Breast epithelium (tissue), 3 donors: ENCODE results near the gene IGSF9.

ENCODE experiments used
- CTCF ChIP-seq, 3 donors: fragments of 450-650 bp; IDR thresholded peaks; one replicate each; pipeline ENCODE4 v1.5.1; 2016 to 2017; ENCODE audit warnings: antibody characterized with exemption in 3 of 3, mild to moderate bottlenecking in 3 of 3, moderate library complexity in 3 of 3
- POLR2AphosphoS5 ChIP-seq, 3 donors: sonication (generic); formaldehyde crosslinking; IDR thresholded peaks; one replicate each; pipeline ENCODE4 v1.6.1; 2017; ENCODE audit warnings: antibody characterized with exemption in 3 of 3

DNA sequence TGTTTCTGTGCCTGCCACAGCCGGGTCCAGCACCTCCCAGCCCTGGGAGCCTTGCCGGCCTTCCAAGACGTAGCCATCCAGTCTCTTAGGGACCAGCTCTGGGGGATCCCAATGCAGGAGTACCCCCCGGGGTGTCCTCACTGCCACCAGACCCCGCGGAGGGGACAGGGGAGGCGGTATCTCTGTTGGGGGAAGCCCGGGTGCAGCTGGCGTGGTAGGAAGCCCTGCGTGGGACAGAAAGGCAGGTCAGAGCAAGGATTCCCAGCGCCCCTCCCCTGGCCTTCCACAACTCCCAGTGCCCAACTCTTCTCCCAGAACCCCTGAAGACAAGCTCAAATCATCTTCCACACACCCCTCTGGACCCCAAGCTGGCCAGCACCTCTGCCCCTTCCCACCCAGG lies 15.2 kb downstream of the IGSF9 start:
- no peak for TF ChIP-seq POLR2AphosphoS5 (IDR thresholded peaks at IDR 0.05)
- TF ChIP-seq CTCF (IDR thresholded peaks at IDR 0.05) = no peak
